Measurements from ENCODE around the gene PPT1.

DNA sequence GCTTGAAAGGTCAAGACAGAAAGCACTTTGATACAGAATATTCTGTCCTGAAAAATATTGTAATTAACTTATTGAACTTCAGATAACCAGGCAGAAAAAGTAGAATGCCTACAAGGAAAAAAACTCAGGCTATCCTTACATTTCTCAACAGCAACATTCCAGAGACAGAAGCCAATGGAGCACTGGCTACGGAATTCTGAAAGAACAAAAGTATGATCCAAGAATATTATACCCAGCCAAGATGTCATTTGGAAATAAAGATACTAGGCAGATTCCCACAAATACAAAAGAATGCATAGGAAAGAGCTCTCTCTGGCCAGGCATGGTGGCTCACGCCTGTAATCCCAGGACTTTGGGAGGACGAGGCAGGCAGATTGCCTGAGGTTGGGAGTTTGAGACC is 5.8 kb upstream of the PPT1 start:
- TF ChIP-seq EP300 (IDR thresholded peaks at IDR 0.05) (no peak), CTCF (IDR thresholded peaks at IDR 0.05) (no peak), POLR2AphosphoS5 (IDR thresholded peaks at IDR 0.05) (no peak)
